ENCODE measurements around the gene PDILT. TPM values are rescaled to one million over a fixed set of nuclear protein-coding genes. Genes with fewer than 3 reads are reported as not detected.

The PDILT gene
- total and polyA plus RNA-seq, 2 of the 8 experiments (the other 6 are each of a cell fraction or from before 2014, with no cell fraction given), result not detected

DNA sequence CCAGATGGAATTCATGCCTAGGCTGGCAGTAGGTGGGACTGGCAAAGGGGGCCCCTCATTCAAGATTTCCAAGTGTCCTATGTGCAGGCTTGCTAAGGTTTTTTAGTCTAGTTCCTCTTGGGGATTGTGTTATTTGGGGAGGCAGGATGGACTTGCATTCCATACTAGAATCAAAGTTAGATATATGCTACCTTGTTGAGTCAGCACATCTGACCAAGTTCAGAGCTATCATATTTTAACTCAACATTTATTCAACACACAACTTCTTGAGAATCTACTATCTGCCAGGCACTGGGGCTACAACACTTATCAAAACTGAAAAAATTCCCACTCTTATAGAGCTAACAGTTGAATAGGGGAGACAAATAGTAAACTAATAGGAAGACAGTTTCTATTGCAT is 83.9 kb downstream of the PDILT start:
- no peaks in the 10 kb centered on the region for H3K9me3 ChIP-seq (ENCODE audit: insufficient read depth in 2 of 2, low read depth in 1 of 2, low read length in 1 of 2)
- no peak overlapping the region for H3K4me3 ChIP-seq (ENCODE audit: extremely low read depth in 1 of 4, insufficient read depth in 2 of 4, low read depth in 3 of 4, low read length in 4 of 4)
- H3K36me3 ChIP-seq (ENCODE audit: control insufficient read depth in 2 of 4, insufficient read depth in 4 of 4, low read length in 3 of 4), result no peaks in the 10 kb centered on the region
- DNase-seq (ENCODE audit: low read depth in 1 of 2, low spot score in 2 of 2) (no peak), FAIRE-seq (no peak)
- no peak overlapping the region for H2BK12ac ChIP-seq (ENCODE audit: low read depth, low read length)
- no peak overlapping the region for H3K9ac ChIP-seq (replicated peaks in 1 of 4; ENCODE audit: extremely low read depth in 1 of 4, low read depth in 3 of 4, low read length in 3 of 4)
- H3K18ac ChIP-seq (ENCODE audit: extremely low read depth, low read length), result no peak overlapping the region
- no peak overlapping the region for H2AFZ ChIP-seq (ENCODE audit: low read length)
- ChIA-PET POLR2A (ENCODE audit: partially characterized antibody) (no interaction called here), CTCF (ENCODE audit: partially characterized antibody) (interaction anchor here (1.5 to 2.3 kb wide), 2 partner anchors 16 to 20 kb away, joined by 6 read pairs; no protein-coding TSS in a partner anchor)
- no peaks in the 10 kb centered on the region for H4K20me1 ChIP-seq (replicated peaks in 1 of 2; ENCODE audit: control insufficient read depth in 1 of 2, insufficient read depth in 2 of 2, low read length in 2 of 2)
- H3K79me1 ChIP-seq (ENCODE audit: low read depth, low read length), result no peaks in the 10 kb centered on the region
- no peak overlapping the region for H2BK15ac ChIP-seq (ENCODE audit: low read length)
- H3K4ac ChIP-seq (replicated peaks; ENCODE audit: insufficient read length, low read depth, low read length), result no peak overlapping the region
- H3K27ac ChIP-seq (ENCODE audit: low read depth, low read length), result no peak overlapping the region
- no peaks in the 10 kb centered on the region for H3K23me2 ChIP-seq (ENCODE audit: low read depth, low read length)
- no peak overlapping the region for H4K5ac ChIP-seq (ENCODE audit: insufficient read length, low read depth, low read length)
- H3K27me3 ChIP-seq (replicated peaks in 1 of 4; ENCODE audit: control insufficient read depth in 3 of 4, extremely low read depth in 1 of 4, insufficient read depth in 3 of 4, low read length in 3 of 4), result no peaks in the 10 kb centered on the region; a peak in 1 of 7 replicates
- no peak overlapping the region for H2BK120ac ChIP-seq (replicated peaks; ENCODE audit: low read depth, low read length)
- no peak overlapping the region for H4K8ac ChIP-seq (ENCODE audit: extremely low read depth, insufficient read depth, low read length)
- no peak overlapping the region for H2BK20ac ChIP-seq (ENCODE audit: low read length)
- H3K14ac ChIP-seq (ENCODE audit: insufficient read length), result no peak overlapping the region
- no peak overlapping the region for H2AK5ac ChIP-seq (ENCODE audit: low read depth, low read length)
- no peak overlapping the region for H3K23ac ChIP-seq (ENCODE audit: insufficient read length)
- no peak for TF ChIP-seq POLR2A (IDR thresholded peaks at IDR 0.05; ENCODE audit: control extremely low read depth in 1 of 2, low read depth in 2 of 2, low read length in 2 of 2)
- TF ChIP-seq CHD1 (IDR thresholded peaks at IDR 0.05; ENCODE audit: low read depth, low read length), result no peak
- no peak for TF ChIP-seq TBP (IDR thresholded peaks at IDR 0.05; ENCODE audit: low read depth, low read length)
- TF ChIP-seq KDM4A (IDR thresholded peaks at IDR 0.05; ENCODE audit: low read depth, low read length, severe bottlenecking), result no peak
- TF ChIP-seq RAD21 (IDR thresholded peaks at IDR 0.05 in 1 of 2, conservative IDR thresholded peaks at IDR 0.05 in 1 of 2; ENCODE audit: low read depth in 2 of 2, low read length in 2 of 2), result no peak
- no peak for TF ChIP-seq NANOG (IDR thresholded peaks at IDR 0.05; ENCODE audit: insufficient read depth, low read depth, low read length, poor library complexity, severe bottlenecking)
- TF ChIP-seq SP2 (IDR thresholded peaks at IDR 0.05; ENCODE audit: low read length), result no peak
- TF ChIP-seq PHF8 (conservative IDR thresholded peaks at IDR 0.05; ENCODE audit: low read depth, low read length), result no peak
- TF ChIP-seq KDM1A (IDR thresholded peaks at IDR 0.05; ENCODE audit: borderline replicate concordance, low read length), result no peak
- no peak for TF ChIP-seq JUND (IDR thresholded peaks at IDR 0.05; ENCODE audit: low read length)
- no peak overlapping the region for H2BK5ac ChIP-seq (ENCODE audit: low read depth, low read length)
- no peak overlapping the region for H3K4me2 ChIP-seq (ENCODE audit: insufficient read depth in 1 of 2, low read depth in 2 of 2, low read length in 2 of 2)
- no peak overlapping the region for H3K56ac ChIP-seq (replicated peaks; ENCODE audit: insufficient read length, low read depth, low read length)
- no peaks in the 10 kb centered on the region for H3K4me1 ChIP-seq (replicated peaks in 1 of 4; ENCODE audit: control insufficient read depth in 3 of 4, insufficient read depth in 4 of 4, low read length in 3 of 4)
- H3K79me2 ChIP-seq (ENCODE audit: control insufficient read depth in 1 of 2, insufficient read depth in 2 of 2, low read length in 2 of 2), result no peaks in the 10 kb centered on the region
- H4K91ac ChIP-seq (replicated peaks; ENCODE audit: insufficient read length, low read length), result no peak overlapping the region

Data from H1 (cell line).